Activated CD8-positive, alpha-beta memory T cell treated with anti-CD3 and anti-CD28 coated beads for 1 hour (primary cell): ENCODE results near the gene TSPAN6.

Source experiments
- DNase-seq, 2 donors: peaks; one replicate each; pipeline ENCODE4 v3.0.0-alpha.2; 2020; ENCODE audit warnings: low read depth in 1 of 2; ENCODE audit errors: extremely low read depth in 1 of 2

The TSPAN6 gene

DNA sequence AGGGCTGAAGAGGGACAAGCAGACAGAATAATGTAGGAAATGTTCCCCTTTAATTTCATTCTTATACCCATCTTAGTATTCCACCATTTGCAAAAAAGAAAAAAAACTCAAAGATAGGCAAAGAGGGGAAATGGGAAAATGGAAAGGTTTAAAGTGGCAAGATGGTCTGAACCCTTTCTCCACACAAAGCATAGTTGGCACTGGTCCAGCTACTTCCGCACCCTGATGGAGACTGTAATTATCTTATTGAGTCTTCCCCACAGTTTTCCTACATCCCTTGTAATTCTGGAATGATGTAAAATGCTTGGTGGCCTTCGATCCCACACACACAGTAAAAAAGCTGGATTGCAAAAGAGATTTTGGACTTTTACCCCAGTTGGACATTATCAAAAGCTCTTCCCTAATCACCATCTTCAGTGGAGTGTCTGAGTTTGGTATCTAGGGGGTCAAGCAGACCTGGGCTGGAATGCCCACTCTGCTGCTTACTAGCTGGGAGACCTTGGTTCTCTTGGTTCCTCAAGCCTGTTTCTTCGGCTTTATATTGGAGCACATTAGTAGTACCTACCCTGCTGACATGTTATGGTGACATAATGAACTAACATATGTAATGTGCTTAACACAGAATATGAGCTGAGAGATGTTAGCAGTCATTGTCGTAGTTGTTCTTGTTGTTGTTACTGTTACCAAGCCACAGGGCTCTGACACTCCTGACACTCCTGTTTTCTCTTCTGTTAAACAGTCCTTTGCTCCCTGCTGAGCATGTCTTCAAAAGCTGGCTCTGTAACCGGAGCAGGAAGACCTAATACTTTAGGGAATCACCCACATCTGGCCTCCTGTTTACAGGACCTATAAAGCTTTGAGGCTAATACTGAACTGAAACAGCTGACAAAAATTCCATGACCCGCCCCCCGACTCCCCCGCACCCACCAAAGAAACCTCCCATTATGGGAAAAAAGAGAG lies 12.1 kb upstream of the TSPAN6 start:
- DNase-seq = no peak

DNA sequence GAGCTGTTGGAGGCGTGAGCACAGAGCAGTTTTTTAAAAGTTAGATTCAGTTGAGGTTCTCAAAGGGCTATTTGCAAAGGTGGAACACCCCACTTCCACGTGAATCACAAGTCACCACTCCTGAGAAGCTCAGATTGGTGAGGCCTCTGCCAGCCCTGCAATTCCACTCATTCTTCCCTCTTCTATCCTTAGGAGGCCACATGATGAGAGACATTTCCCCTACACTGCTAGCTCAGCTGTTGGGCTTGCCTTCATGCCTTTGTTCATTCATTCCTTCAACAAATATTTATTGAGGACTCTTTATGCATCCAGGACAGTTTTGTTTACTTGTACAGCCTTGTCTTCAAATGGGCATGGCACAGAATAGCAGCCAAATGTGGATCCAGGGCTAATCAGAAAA lies 11.1 kb upstream of the TSPAN6 start:
- DNase-seq = no peak

DNA sequence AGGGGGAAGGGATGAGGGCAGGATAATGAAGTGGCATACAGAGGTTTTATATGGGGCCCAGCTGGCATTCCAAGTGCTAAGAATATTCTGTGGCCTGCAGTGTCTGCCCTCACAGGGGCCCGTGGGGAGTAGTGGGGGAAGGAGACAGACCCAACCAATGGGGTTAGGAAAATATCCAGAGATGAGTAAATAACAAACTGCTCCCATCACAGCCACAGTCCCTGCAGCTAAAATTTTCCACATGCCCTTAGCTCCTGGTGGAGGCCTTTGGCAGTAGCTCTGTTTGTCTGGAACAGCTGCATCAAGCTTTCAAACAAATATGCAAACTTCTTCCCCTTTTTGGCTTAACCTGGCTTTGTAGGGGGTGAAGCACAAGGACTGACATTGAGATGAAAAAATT lies 10.5 kb upstream of the TSPAN6 start:
- no peak for DNase-seq

DNA sequence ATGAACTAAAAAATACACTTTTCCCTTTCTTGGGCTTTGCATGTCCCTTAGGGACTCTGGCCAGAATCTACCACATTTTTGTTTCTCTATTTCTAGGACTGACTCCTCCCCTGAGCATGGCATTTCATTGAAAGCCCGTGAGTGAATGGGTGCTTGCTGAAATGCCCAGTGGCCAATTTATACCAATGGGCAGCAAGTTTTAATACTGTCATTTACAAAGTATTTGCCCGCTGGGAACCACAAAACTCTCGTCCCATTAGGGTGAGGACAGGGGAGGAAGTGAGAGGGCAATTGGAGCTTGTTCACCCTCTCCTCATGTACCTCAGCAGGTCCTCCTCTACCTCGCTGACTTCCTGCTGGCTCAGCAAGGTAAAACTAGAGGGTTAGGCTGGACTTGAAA lies 8.5 kb upstream of the TSPAN6 start:
- DNase-seq = no peak

DNA sequence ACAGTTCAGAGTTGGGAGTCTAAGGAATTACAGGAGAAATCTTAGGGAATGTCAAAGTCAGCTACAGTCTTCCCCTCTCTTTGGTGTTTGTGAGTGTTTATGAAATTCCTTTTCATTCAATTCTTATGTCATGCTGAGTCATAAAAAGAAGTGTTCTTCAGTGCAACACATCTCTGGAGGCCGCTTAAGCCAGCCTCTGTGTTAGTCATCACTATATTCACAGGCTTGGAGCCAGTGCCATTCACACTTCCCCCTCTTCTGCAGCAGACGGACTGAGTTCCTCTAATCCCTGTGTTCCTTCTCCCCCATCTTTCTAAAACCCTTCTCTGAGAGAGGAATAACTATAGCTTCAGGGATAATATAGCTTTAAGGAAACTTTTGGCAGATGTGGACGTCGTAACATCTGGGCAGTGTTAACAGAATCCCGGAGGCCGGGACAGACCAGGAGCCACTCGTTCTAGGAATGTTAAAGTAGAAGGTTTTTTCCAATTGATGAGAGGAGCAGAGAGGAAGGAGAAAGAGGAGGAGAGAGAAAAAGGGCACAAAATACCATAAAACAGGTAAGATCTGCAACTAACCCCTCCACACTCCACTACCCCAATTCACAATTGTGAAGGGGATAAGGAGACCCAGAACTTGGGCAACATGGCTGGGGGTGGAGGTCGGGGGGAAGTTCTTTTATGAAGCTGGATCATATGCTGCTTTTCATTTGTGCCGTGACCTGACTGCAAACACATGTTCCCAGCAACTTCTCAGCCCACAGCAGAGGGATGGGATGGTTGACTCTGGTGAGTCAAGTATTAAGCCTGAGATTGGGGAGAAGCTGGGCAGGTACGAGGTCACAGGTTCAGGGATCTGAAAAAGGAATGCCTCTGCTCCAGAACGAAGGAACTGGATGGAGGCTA lies 7.6 kb upstream of the TSPAN6 start, which contains the start of gene SRPX2:
SRPX2 (plus strand) TSS at position 244 of the 905 bp plus-strand sequence. CDS start 2,124 bp downstream, outside the sequence.
- no peak for DNase-seq

DNA sequence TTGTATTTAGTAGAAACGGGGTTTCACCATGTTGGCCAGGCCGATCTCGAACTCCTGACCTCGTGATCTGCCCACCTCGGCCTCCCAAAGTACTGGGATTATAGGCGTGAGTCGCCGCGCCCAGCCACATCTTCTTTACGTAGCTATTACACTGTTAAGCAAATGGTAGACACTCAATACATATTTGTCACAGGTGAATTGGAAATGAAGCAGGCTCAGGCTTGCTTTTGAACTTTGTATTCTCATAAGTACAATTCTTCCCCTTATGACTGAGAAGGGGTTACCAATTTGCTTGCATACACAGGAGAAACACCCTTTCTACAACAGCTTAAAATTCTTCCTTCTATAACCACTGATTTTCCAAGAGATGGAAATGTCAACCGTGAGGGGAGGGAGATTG lies 6.6 kb upstream of the TSPAN6 start:
- no peak for DNase-seq

DNA sequence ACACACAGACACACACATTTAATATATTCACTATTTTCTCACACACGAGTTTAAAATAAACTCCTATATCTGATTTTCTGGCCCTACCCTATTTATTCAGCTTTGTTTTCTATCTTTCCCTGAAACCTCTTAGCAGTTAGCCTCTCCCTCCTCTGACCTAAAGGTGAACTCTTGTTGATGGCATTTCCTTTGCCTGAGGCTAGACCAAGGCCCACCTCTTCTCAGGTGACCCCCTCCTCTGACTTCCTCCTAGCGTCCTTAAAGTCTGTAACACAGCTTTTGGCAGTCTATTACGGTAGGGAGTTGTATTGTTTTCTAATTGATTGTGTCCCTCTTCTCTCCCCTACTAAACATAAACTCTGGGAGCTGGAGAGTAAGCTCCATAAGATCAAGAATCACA lies 5.7 kb upstream of the TSPAN6 start:
- DNase-seq = no peak

DNA sequence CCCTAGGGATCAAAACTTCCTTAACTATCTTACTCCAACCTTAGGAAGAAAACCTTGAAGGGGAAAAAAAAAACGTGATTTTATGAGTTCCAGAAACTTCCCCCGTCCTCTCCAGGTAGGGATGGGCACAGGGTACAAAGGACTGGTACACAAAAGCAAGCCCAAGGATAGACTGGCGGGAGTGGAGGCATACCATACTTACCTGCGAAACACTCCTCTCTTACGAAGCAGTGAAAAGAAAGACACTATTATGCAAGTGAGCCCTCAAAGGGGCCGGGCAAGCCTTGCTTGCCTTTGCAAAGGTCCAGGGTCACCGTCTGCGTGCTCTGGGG lies 651 bp downstream of the TSPAN6 start:
- DNase-seq = no peak

DNA sequence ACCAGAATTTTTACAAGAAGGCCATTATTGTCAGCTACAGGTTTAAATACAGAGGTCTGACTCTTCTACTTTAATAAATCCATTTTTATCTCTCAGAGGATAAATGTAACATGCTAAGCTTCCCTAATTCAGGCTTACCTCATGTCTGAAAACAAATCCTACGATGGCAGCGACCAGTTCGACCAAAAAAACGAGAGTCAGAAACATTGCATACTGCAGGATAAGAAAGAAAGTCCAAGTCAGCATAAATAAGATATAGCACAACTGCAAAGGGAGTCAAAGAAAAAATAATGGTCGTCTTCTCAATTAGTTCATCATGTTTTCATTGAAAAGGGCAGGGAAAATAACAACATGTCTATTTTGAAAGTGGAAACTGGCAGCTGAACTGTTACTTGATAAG lies 1.6 kb downstream of the TSPAN6 start:
- no peak for DNase-seq

DNA sequence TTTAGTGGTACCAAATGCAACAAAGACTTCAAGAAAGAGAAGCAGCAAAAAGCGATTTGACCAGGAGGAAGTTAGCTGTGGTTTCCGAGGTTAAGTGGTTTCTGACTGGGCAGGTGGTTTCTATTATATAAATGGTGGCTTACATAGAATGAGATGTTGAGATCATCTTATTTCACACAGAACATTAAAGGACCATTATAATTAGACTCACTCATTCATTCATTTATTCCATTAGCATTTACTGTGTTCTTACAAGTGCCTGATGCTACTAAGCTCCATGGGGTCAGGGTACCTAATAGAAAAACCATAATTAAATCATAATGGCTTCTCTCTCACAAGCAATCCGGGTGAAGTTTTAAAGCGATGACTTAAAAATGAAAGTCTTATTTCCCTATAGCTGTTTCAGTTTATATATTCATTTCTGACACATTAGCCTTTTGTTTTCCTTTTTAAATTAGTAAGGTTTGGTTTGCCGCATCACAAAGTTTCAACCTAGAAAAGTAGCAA lies 10.6 kb downstream of the TSPAN6 start:
- DNase-seq = no peak

DNA sequence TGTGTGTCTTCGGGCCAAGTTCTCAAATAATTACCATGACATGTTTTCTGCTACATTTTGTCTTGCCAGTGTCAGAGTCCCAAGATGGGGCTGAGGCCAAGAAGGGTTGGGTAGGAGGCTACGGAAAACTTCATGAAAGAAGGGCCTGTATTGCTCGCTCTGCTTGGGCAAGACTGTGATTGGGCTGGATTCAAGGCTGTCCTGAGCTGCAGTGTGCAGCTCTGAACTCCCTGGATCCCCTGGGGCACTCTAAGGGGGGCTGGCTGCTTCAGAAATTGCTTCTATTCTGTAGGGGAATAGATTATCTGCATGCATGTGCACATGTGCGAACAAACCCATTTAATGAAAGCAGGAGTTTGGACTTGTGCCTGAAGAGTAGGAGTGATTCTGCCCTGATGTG lies 13.6 kb downstream of the TSPAN6 start:
- DNase-seq = no peak

DNA sequence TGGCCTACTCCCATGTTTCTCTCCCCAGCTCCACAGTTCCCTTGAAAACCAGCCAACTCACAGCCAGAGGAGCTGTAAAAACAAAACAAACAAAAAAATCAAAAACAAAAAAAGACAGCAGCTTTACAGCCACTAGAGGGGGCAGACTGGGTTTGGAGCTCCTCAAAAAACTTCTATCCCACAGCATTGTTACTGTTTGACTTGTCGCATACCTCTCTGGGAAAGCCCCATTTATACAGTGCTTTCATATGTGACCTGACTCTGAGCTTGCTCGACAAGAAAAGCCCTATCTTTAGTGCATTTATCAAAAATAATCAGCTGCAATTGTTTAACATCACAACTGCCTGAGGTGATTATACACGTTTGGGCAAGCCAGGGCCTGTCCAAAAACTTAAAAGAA lies 21.6 kb downstream of the TSPAN6 start:
- no peak for DNase-seq

DNA sequence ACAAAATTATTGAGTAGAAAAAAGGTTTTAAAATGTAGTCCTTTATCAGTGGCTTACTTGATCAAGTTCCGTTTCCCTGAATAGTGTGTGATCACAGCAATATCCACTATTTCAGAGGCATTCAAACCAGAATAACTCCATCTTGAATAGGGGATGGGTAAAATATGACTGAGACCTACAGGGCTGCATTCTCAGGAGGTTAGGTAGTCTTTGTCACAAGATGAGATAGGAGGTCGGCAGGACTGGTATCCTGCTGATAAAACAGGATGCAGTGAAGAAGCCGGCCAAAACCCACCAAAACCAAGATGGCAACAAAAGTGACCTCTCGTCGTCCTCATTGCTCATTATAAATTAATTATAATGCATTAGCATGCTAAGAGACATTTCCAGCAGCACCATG lies 24.7 kb downstream of the TSPAN6 start:
- DNase-seq = no peak

DNA sequence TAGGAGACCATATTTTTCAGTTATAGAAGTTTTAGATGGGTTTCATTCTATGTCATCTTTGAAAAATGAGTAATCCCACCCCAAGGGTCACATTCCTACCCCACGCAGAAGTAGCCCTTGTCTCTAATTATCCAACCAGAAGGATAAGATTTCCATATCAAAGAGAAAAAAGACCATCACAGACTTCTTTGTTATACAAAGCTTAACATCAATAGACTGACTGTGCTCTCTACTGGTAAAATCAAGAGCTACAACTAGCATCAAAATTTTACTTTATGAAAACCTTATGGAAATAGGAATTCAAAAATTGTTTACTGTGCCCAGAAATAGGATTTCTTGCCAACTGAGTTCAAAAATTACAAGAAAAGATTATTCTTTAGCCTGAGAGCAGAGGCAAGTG lies 27.0 kb downstream of the TSPAN6 start:
- no peak for DNase-seq

DNA sequence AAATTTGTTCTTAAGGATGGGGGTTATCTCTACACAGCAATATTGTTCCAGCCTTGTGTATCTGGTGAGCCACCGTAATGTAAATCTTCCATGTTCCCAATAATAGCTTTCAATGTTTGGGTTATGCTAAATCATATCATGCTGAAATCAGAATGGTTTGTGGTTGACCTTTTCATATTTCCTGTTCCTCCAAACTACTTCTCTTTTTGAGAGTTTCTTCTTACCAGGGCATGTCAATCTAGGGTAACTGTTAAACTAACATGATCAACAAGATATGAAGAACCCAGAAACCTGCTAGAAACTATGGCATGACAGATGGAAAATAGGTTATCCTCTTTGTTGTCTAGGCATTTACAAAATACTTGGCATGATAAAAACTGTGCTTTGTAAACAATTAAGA lies 29.9 kb downstream of the TSPAN6 start:
- no peak for DNase-seq

DNA sequence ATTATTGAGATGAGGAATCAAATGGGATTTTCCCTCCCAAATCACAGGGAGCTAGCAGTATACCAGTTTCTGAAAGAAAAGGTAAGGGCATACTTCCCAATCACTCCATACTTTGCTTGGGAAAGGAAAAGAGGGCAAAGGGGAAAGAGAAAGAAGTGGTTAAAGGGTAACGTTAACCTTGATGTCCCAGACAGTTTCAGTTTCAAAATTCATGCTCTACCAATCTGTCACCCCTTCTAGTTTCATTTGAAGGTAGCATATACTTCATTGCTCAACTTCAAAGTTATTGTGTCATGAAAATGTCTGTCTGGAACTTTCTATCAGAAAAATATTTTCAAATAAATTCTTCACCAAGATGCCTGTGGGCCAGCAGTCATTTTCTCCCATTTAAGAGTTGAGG lies 35.8 kb downstream of the TSPAN6 start:
- DNase-seq = no peak

DNA sequence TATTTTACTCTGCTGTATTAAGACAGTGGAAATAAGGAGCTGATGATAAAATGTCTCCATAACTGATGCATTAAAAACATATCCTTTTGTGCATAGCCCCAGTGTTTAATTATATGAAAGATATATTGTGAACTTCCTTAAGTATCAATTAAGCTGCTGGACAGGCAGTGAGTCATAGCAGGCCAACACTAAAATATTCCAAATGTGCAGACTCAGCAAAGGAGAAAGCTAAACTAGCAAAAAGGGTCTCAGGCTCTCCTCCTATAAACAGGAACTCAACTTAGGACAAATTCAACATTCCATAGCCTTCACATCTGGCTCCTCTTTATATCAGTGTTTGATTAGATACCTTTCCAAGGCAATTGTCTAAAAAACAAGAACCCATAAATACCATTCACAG lies 36.3 kb downstream of the TSPAN6 start:
- DNase-seq = no peak

DNA sequence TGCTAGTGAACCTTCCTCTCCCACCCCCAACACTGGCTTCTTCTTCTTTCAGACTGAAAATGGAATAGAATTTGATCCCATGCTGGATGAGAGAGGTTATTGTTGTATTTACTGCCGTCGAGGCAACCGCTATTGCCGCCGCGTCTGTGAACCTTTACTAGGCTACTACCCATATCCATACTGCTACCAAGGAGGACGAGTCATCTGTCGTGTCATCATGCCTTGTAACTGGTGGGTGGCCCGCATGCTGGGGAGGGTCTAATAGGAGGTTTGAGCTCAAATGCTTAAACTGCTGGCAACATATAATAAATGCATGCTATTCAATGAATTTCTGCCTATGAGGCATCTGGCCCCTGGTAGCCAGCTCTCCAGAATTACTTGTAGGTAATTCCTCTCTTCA lies 37.1 kb downstream of the TSPAN6 start:
- no peak for DNase-seq

DNA sequence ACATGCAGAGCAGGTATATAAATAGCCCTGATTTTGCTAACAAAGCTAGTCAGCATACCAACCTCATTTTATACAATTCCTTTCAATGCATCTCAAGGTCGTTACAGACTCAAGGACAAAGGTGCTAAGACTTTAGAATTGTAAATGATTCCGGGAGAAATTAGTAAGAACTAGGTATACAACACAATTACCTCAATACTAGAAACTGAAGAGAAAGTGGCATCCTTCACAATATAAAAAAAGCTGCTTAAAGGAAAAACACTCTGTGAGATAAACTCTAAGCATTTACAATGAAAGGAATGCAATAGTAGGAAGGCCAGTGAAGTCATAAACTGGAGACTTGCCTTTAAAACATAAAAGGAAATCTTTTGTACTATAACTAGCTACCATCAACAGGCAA lies 40.0 kb downstream of the TSPAN6 start:
- DNase-seq = no peak

DNA sequence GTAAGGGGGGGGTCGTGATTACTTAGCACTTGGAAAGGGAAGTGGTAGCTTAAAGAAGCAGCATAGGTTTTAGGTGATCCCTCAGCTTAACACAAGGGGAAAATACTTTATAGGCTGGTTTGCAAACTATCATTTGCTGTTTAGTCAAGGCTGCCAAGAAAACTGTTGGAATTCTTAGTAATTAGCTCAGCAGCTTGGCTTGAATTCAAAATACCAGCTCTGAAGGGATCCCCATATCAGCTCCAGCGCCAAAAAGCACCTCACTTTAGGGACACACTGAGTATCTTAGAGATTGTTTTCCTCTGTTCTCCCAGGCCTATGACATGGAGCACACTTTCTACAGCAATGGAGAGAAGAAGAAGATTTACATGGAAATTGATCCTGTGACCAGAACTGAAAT lies 43.0 kb downstream of the TSPAN6 start:
- DNase-seq = no peak

DNA sequence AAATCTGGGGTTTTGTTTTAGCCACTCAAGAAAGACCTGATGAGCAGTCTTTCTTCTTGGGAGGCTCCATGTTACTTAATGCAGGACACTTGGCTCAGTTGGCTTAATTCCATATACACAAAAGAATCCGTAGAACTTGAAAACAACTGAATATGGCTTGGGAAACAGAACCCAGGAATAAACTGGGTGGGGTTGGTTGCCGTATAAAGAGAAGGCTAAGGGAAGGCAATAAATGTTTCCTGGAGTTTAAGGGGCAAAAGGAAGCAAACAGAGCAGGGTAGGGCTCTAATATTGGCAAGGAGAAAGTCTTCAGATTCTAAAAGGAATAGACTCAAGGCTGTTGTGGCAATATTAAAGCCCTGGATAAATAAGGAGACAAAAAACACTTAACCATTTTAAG lies 43.5 kb downstream of the TSPAN6 start:
- no peak for DNase-seq
